ENCODE data around the gene COL4A1.

The COL4A1 gene

GRCh38 chr13:110176431-110176830 lies 130.5 kb downstream of the COL4A1 start:
- TF ChIP-seq, protein P1, sequence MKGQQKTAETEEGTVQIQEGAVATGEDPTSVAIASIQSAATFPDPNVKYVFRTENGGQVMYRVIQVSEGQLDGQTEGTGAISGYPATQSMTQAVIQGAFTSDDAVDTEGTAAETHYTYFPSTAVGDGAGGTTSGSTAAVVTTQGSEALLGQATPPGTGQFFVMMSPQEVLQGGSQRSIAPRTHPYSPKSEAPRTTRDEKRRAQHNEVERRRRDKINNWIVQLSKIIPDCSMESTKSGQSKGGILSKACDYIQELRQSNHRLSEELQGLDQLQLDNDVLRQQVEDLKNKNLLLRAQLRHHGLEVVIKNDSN (IDR thresholded peaks at IDR 0.05) = no peak
- no peak for TF ChIP-seq TAF1 (IDR thresholded peaks at IDR 0.05; ENCODE audit: low read depth)
- TF ChIP-seq, protein P2, sequence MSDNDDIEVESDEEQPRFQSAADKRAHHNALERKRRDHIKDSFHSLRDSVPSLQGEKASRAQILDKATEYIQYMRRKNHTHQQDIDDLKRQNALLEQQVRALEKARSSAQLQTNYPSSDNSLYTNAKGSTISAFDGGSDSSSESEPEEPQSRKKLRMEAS (IDR thresholded peaks at IDR 0.05) = no peak
- TF ChIP-seq TCF12 (IDR thresholded peaks at IDR 0.05; ENCODE audit: low read depth) = no peak
- TF ChIP-seq ZBTB7A (IDR thresholded peaks at IDR 0.05; ENCODE audit: low read depth) = no peak
- no peak for TF ChIP-seq RAD21 (IDR thresholded peaks at IDR 0.05; ENCODE audit: low read depth)

DNA sequence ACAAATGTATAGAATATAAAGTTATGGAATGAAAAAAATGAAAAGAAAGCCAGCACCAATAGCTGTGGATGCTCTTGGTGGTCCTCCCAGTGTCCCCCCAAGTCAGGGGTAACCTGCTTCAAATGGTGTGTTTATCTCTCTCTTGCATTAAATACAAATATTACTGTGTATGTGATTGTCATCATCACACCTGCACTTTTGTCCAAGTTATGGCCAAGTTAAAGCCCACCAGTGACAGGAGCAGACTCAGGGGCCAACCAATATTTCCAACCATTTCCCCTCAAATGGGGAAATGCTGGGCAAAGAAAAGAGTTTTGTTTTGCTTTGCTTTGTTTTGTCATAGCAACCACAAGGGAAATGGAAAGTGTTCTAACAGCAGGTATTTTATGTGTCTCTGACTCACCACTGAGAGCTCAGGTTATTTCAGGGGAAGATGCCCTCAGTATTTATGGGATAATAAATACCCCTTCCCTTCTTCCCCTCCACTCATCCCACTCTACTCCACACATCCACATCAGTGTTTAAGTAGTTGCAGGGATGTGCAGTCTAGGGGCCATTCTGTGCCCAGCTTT lies 133.6 kb downstream of the COL4A1 start:
- TF ChIP-seq RAD21 (IDR thresholded peaks at IDR 0.05; ENCODE audit: low read depth) = no peak
- TF ChIP-seq EP300 (IDR thresholded peaks at IDR 0.05; ENCODE audit: borderline replicate concordance) = no peak
- no peak for TF ChIP-seq ZBTB7A (IDR thresholded peaks at IDR 0.05; ENCODE audit: low read depth)
- no peak for TF ChIP-seq TEAD4 (IDR thresholded peaks at IDR 0.05)
- TF ChIP-seq EGR1 (IDR thresholded peaks at IDR 0.05) = no peak
- TF ChIP-seq, protein P2 (IDR thresholded peaks at IDR 0.05) = no peak

GRCh38 chr13:110170882-110171281 lies 136.1 kb downstream of the COL4A1 start:
- no peak for TF ChIP-seq EGR1 (IDR thresholded peaks at IDR 0.05)
- no peak for TF ChIP-seq CEBPB (IDR thresholded peaks at IDR 0.05)
- no peak for TF ChIP-seq FOXM1 (IDR thresholded peaks at IDR 0.05; ENCODE audit: borderline replicate concordance, low read depth)
- TF ChIP-seq, protein P2 (IDR thresholded peaks at IDR 0.05) = no peak

GRCh38 chr13:110170020-110170790 lies 136.8 kb downstream of the COL4A1 start:
- TF ChIP-seq TAF1 (IDR thresholded peaks at IDR 0.05; ENCODE audit: low read depth) (no peak), RAD21 (IDR thresholded peaks at IDR 0.05; ENCODE audit: low read depth) (no peak), EGR1 (IDR thresholded peaks at IDR 0.05) (no peak), TEAD4 (IDR thresholded peaks at IDR 0.05) (no peak), FOXM1 (IDR thresholded peaks at IDR 0.05; ENCODE audit: borderline replicate concordance, low read depth) (no peak), CEBPB (IDR thresholded peaks at IDR 0.05) (no peak), ZBTB7A (IDR thresholded peaks at IDR 0.05; ENCODE audit: low read depth) (no peak), YY1 (IDR thresholded peaks at IDR 0.05; ENCODE audit: low read depth) (no peak), TCF12 (IDR thresholded peaks at IDR 0.05; ENCODE audit: low read depth) (no peak), NFIC (IDR thresholded peaks at IDR 0.05) (no peak), CREB1 (IDR thresholded peaks at IDR 0.05; ENCODE audit: low read depth) (no peak), EP300 (IDR thresholded peaks at IDR 0.05; ENCODE audit: borderline replicate concordance) (no peak)
- TF ChIP-seq, protein P3, sequence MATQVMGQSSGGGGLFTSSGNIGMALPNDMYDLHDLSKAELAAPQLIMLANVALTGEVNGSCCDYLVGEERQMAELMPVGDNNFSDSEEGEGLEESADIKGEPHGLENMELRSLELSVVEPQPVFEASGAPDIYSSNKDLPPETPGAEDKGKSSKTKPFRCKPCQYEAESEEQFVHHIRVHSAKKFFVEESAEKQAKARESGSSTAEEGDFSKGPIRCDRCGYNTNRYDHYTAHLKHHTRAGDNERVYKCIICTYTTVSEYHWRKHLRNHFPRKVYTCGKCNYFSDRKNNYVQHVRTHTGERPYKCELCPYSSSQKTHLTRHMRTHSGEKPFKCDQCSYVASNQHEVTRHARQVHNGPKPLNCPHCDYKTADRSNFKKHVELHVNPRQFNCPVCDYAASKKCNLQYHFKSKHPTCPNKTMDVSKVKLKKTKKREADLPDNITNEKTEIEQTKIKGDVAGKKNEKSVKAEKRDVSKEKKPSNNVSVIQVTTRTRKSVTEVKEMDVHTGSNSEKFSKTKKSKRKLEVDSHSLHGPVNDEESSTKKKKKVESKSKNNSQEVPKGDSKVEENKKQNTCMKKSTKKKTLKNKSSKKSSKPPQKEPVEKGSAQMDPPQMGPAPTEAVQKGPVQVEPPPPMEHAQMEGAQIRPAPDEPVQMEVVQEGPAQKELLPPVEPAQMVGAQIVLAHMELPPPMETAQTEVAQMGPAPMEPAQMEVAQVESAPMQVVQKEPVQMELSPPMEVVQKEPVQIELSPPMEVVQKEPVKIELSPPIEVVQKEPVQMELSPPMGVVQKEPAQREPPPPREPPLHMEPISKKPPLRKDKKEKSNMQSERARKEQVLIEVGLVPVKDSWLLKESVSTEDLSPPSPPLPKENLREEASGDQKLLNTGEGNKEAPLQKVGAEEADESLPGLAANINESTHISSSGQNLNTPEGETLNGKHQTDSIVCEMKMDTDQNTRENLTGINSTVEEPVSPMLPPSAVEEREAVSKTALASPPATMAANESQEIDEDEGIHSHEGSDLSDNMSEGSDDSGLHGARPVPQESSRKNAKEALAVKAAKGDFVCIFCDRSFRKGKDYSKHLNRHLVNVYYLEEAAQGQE (IDR thresholded peaks at IDR 0.05; ENCODE audit: low read depth) = no peak
- TF ChIP-seq, protein P2 (IDR thresholded peaks at IDR 0.05) = no peak
- TF ChIP-seq, protein P1 (IDR thresholded peaks at IDR 0.05) = no peak

DNA sequence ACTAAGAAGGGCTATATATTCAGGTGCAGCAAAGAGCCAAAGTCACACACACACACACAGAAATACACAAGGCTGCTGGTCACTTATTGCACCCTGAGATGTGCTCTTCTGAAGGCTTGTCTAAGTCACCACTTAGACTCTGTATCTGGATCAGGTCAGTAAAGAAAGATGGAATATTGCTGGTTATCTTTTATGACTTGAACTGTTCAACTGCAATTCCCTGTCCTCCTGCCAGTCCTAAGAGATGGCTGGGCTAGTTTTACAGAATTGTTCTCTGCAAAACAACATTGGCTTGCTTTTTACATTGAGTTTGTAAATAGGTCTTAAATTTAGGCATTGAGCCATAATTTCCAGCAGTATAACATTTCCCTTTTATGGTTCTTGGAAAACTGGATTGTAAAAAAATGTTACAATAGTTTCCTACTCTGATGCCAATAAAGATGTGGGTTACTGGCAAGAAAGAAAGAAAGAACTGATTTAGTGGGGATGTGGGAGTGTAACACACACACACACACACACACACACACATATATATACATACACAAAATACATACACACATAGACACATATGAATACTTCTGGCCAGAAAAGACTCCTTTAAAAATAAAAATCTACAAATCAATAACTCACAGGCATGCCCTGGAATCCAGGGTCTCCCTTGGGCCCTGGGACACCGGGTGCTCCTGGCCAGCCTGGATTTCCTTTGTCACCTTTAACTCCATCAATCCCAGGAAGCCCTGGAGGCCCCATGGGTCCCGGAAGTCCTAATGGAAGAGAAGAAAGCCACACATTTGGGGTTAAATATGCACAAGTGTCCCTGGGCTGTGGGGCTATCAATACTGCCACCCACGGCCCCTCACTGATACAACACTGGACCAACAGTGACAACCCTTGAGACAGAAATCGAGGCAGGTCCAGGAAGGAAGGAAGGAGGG lies 137.7 kb downstream of the COL4A1 start:
- no peak for TF ChIP-seq TAF1 (IDR thresholded peaks at IDR 0.05; ENCODE audit: low read depth)
- no peak for TF ChIP-seq RAD21 (IDR thresholded peaks at IDR 0.05; ENCODE audit: low read depth)
- TF ChIP-seq EP300 (IDR thresholded peaks at IDR 0.05; ENCODE audit: borderline replicate concordance) = no peak
- no peak for TF ChIP-seq CREB1 (IDR thresholded peaks at IDR 0.05; ENCODE audit: low read depth)
- no peak for TF ChIP-seq TCF12 (IDR thresholded peaks at IDR 0.05; ENCODE audit: low read depth)
- TF ChIP-seq CEBPB (IDR thresholded peaks at IDR 0.05) = no peak
- TF ChIP-seq YY1 (IDR thresholded peaks at IDR 0.05; ENCODE audit: low read depth) = no peak
- TF ChIP-seq ZBTB7A (IDR thresholded peaks at IDR 0.05; ENCODE audit: low read depth) = no peak
- no peak for TF ChIP-seq FOXM1 (IDR thresholded peaks at IDR 0.05; ENCODE audit: borderline replicate concordance, low read depth)

DNA sequence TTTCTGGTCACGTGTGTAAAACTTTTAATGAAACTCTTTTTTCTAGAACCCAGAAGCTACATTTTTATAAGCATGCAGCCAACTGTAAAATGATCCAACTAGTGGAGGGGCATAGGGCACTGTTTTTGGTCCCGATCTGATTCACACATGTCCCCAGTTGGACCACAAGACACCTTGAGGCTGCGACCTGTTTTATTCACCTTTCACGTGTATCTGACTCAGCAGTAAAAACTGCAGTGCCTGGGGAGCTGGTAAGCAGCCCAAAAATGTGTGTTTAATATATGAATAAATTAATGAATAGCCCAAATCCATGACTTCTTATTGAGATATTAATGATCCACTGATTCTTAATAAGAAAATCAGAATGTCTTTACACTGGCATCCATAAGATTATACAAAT lies 140.4 kb downstream of the COL4A1 start:
- TF ChIP-seq NFIC (IDR thresholded peaks at IDR 0.05) (no peak), TEAD4 (IDR thresholded peaks at IDR 0.05) (no peak), EP300 (IDR thresholded peaks at IDR 0.05; ENCODE audit: borderline replicate concordance) (no peak), CREB1 (IDR thresholded peaks at IDR 0.05; ENCODE audit: low read depth) (no peak), ZBTB7A (IDR thresholded peaks at IDR 0.05; ENCODE audit: low read depth) (no peak), TAF1 (IDR thresholded peaks at IDR 0.05; ENCODE audit: low read depth) (no peak), FOXM1 (IDR thresholded peaks at IDR 0.05; ENCODE audit: borderline replicate concordance, low read depth) (no peak), CEBPB (IDR thresholded peaks at IDR 0.05) (no peak), TCF12 (IDR thresholded peaks at IDR 0.05; ENCODE audit: low read depth) (no peak), RAD21 (IDR thresholded peaks at IDR 0.05; ENCODE audit: low read depth) (no peak), YY1 (IDR thresholded peaks at IDR 0.05; ENCODE audit: low read depth) (no peak), EGR1 (IDR thresholded peaks at IDR 0.05) (no peak)
- TF ChIP-seq, protein P1 (IDR thresholded peaks at IDR 0.05) = no peak
- TF ChIP-seq, protein P2 (IDR thresholded peaks at IDR 0.05) = no peak
- TF ChIP-seq, protein P3 (IDR thresholded peaks at IDR 0.05; ENCODE audit: low read depth) = no peak

Measured in Ishikawa (cell line).